Stimulated activated CD4-positive, alpha-beta T cell treated with anti-CD3 and anti-CD28 coated beads, Interleukin-4, amount 100 ng/mL, for 1 hour (primary cell): ENCODE results near the gene ZC3H7A.

Source experiments
- DNase-seq: peaks from one replicate; pipeline ENCODE4 v3.0.0-alpha.2; 2020

Gene ZC3H7A

DNA sequence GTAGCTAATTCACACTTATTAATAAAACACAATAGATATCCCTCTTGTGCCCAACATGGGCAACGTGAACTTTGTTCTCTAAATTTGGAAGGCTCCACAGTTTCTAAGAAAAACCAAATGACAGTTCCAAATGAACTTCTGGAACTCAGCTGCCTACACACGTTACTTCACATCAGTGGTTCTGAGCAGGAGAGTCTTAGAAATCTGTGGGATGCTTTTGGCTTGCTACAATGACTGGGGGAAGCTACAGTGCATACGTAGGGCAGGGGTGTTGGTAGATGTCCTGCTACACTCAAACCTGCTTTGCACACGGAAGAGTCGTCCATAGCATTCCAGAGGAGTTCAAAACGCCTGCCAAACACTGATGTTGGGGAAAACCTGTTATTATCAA, 62.4 kb downstream of the ZC3H7A start:
- no peak for DNase-seq

DNA sequence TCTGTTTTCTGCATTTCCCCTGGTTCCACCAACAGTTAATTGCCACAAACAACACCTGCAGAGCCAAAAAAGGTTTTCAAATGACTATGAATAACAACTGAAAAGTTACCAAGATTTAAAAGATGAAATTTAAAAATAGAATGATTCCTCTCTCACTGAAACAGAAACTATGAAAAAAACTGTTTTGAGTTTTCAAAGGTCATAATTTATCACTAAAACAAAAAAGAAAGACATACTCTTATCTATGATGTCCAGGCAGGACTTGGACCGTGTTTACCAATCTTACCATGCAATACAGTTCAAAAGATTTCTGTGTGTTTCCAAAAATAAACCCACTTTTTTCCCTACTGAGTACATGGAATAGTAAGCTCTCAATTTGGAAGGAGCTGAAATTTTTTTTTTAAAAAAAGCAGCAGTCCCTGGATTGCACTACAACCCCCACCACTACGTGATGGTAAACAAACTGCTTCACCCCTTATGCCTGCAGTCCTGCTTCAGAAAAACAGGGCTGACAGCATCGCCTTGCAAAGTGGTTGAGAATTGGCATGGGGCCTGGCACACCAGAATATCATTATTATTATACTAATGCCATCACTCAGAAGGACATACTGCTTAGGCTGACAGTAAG, 62.9 kb downstream of the ZC3H7A start:
- DNase-seq, result no peak

DNA sequence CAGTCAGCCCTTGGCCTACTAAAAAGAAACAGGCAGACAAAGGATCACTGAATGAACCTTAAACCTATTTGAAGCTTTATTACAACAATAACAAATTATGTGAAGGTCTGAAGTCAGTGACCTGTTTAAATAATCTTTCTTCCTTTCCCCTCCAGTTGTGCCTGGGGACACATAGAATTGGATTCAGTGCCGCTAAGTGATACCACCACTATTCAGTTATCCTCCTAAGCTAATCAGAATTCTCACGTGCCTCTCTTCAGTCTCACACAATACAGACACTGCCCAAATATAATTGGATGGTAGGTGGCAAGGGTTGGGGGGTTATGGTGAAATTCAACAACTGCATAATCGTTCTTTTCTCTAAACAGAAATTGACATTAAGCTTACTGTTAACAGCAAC, 65.8 kb downstream of the ZC3H7A start:
- no peak for DNase-seq

DNA sequence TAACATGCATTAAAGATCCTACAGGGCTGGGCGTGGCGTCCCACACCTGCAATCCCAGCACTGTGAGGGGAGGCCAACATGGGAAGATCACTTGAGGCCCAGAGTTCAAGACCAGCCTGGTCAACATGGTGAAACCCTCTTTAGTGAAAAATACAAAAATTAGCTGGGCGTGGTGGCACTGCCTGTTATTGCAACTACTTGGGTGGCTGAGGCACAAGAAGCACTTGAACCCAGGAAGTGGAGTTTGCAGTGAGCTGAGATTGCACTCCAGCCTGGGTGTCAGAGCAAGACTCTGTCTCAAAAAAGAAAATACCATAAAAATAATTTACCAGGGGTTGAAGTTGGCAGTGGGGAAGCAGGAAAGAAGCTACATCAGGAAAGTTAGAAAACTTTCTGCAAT, 67.3 kb downstream of the ZC3H7A start:
- no peak for DNase-seq

DNA sequence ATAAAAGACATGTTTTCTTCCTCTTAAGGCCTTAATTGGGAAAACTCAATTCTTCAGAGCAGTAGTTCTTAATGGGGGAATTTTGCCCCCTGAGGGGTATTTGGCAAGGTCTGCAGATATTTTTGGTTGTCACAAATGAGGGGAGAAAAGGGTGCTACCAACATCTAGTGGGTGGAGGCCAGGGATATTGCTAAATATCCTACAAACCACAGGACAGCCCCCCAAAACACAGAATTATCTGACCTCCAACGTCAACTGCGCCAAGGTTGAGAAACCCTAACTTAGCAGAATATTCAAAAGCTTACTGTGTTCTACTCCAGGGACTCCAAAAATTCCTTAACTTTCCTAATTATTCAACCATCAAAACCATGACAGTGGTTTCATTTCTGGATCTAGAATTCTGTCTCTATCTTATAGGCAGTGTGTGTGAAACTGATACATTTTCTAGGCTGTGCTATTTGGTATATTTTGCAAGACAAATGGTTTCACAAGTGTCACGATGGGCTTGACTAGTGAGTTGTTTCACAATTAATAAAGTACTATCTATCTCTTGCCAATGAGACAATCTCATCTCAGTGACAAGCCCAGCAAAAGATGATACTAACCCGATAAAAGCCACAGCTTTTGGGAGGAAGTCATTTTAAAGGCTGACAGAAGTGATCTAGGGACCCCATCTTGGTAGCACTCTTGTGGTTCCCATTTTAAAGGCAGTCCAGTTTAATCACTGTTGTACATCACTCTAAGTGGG, 69.1 kb downstream of the ZC3H7A start:
- no peak for DNase-seq

DNA sequence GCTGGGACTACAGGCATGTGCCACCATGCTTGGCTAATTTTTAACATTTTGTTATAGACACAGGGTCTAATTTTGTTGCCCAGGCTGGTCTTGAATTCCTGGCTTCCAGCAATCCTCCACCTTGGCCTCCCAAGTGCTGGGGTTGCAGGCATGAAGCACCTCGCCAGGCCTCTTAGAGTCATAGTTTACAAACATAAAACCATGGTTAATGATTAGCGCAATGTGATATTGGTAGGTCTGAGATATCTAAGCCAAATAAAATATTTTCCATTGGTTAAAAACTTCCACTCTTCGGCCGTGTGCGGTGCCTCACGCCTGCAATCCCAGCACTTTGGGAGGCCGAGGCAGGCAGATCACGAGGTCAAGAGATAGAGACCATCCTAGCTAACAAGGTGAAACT, 71.0 kb downstream of the ZC3H7A start:
- DNase-seq, result no peak

DNA sequence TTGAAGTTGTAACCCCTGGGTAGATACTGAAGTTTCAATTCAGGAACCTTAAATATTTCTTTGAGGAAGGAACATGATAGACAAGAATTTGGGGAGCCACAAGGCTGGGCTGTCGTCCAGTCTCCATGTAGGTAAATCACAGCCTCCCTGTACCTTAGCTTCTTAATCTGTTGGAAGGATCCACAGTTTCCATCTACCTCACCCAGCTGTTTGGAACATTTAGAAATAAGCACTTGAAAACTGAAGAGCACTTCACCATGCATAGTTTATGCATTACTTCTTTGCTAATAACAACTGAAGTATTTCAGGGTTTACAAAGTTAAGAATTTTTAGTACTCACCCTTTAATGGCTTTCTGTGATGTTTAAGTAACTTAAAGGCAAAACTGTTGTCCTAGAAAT, 71.6 kb downstream of the ZC3H7A start:
- DNase-seq, result no peak

DNA sequence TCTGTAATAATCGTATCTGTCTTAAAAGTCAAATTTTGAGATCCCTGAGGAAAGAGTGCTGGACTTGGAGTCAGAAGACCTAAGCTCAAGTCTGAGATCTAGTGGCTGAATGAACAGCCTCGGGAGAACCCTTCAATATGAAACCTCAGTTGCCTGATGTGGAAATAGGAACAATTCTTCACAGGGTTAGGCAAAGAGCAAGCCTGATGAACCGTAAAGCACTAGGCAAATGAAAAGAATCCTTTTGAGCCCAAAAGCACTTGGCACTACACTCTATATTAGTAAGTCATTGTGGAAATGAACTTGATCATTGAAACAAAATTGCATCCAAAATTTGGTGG, 74.6 kb downstream of the ZC3H7A start:
- DNase-seq, result no peak

DNA sequence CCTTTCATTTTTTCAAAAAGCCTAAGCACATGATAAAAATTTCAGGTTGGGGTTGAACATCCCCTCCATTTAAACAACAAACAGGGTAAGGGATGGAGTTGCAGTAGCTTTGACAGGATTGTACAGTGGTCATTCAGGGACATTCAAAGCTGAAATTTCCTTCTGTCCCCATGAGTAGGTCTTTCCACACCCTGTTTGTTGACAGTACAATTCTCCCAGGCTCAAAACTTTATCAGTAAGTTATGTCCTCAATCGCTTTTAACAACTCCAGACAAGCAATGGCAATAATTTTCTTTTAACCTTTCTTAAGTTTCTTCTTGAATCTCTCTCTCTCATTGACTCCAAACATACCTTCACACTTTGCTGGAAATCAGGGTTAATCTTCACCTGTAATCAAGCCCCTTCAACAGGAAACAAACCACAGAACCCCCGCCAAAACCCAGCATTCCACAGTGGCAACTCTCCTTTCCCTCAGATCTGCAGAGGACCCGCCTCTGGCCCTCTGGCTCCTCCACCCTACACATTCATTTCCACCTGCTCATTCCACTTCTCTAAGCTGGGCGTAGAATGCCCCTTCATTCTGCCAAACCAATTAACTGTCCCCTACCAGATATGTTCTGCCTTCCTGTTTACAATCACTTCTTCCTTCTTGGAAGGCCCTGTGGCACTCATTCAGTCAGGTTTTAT, 75.1 kb downstream of the ZC3H7A start:
- DNase-seq, result no peak

DNA sequence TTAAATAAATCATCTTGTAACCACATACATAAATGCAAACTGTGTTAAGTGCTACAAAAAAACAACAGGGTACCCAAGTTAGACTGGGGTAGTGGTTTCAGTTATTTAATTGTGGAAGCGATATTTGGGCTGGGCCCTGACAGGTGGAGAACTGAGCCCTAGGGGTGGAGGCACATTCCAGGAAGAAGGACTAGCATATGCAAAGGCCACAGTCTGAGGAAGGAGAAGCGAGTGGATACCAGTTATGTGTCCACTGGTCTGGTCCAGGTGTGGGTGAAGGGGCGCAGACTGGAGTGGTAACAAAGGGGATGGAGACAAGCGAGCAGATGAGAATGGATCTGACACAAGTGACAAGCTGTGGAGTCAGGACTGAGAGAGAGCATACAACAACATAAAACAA, 77.3 kb downstream of the ZC3H7A start:
- DNase-seq, result no peak

DNA sequence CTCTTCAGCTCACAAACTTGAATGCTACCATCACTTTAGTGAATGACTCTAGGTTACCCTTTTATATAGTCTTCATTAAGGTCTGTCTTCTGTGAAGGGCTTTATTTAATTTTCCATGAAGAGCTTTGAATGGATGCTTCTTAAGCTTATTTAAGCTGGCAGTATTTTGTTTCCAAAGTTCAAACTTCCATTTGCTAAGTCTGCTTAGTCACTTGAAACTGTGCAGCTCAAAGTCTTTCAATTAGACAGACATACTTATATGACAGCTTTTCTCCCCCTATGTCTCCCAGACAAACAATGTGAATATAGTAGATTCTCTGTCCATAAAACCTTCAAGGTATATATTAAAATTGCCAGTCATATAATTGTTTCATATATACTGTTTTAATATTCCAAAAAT, 77.9 kb downstream of the ZC3H7A start:
- no peak for DNase-seq

DNA sequence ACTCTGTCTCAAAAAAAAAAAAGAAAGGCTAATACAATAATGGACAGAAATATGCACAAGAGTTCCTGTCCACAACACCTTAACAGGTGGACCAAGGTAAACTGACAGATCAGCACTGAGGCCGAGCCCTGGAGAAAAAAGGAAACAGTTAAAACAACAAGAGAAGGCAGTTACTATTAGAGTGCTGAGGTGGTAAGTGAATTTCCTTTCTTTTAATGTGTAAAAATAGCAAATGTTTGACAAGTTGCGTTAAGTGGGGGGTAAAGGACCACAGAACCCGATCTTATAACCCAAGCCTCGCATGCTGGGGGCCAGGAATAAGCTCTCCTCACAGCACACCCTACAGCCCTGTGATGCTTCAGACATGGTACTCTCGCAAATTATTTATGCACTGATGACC, 79.2 kb downstream of the ZC3H7A start:
- DNase-seq, result no peak

DNA sequence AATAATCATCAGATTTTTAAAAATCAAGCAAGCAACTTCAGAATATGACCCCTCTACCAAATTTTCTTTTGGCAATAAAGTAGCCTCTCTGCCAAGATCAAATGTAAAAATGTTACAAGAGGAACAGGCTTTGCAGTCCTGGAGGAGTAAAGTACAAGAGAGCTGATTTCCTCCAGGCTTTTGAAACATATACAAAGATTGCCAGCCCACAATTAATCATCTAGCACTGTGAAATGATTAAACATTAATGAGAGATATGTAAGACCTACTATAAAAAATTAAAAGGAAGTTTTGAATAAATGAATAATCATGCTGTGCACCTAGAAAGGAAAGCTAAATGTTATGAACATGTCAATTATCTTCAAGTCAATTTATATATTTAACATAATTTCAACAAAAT, 80.7 kb downstream of the ZC3H7A start:
- DNase-seq, result no peak

DNA sequence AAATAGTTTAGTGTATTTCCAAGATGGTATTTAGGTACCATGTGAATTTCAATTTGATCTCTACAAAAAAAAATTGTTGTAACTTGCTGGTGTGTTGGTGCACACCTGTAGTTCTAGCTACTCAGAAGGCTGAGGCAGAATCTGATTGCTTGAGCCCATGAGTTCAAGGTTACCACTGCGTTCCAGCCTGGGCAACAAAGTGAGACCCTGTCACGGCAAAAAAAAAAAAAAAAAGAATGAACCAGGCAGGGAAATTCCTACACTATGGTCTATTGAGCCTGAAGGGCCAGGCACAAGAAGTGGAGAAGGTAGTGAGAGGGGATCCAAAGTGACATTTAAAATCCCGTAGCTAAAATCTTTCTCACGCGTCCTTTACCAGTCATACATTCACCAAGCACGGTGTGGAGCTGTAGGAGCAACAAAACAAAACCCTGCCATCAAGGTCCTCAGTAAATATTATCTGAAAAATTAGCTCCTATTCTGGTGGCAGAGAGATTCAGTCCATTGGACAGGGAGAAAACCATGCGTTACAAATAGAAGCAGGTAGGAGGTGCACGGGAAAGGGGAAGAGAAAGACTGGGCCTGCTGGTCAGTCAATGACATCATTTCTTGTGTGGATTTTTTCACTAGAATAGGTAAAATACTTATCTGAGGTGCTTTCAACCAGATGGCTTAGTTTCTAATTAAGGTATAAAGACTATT, 81.7 kb downstream of the ZC3H7A start:
- no peak for DNase-seq

DNA sequence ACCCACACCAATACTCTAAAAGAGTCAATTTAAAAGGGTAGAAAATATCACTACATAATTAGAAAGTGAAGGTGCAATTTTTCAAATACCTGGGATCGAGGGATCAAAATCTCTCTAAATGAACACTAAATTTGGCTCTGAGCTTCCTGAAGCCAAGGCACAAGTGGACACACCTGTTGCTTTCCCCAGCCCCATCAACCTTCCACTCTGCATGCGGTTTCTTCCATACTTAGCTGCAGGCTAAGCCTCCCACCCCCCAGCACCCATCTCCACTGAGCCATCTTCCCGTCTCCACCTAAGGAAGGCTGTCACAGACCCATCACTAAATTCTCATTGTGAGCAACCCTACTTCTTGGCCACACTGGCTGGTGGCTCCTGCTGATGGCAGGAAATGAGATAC, 84.9 kb downstream of the ZC3H7A start:
- DNase-seq, result no peak

DNA sequence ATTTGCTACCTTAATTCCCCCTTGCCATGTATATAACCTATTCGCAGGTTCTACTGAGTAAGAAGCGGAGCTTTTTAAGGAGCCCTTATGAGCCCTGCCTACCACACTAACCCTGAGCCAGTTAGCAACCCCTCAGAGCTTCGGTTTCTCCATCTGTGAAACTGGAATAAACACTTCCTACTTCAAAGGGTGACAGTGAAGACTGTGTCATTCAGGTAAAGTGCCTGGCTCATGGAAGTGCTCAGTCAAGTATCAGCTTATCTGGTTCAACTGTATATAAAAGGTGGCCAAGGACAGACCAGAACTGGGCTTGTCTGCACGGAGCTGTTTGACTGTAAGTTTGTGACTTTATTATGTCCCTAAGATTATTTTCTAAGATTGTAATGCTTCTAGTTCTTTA, 85.4 kb downstream of the ZC3H7A start:
- no peak for DNase-seq

DNA sequence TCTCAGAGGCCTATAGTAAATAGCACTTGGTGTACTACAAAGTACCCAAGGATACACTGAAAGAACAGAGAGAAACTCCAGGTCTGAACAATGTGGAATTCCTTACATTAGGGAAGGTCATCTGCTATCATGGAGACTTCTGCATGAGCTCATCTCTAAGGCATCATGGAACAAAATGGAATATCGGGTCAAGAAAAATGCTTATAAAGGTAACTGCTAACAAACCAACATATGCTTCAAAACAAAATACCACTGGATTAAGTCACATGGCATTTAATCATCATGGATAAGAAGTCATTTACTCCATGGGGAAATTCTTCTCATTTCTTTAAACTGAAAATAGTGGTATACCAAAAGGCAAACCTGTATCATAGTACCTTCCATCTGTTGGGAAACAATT, 88.6 kb downstream of the ZC3H7A start:
- DNase-seq, result no peak

DNA sequence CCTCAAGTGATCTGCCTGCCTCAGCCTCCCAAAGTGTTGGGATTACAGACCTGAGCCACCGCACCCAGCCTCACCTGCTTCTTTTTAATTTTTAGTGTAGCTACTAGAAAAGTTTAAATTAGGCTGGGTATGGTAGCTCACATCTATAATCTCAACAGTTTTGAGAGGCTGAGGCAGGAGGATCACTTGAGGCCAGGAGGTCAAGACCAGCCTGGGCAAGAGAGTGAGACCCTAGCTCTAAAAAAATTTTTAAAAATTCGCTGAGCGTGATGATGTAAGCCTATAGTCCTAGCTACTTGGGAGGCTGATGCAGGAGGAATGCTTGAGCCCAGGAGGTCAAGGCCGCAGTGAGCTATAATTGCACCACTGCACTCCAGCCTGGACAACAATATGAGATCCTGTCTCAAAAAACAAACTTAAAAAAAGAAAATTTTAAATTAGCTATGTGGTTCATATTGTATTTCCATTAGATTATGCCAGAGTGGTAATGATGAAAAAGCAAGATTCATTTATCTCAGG, 89.3 kb downstream of the ZC3H7A start:
- no peak for DNase-seq

DNA sequence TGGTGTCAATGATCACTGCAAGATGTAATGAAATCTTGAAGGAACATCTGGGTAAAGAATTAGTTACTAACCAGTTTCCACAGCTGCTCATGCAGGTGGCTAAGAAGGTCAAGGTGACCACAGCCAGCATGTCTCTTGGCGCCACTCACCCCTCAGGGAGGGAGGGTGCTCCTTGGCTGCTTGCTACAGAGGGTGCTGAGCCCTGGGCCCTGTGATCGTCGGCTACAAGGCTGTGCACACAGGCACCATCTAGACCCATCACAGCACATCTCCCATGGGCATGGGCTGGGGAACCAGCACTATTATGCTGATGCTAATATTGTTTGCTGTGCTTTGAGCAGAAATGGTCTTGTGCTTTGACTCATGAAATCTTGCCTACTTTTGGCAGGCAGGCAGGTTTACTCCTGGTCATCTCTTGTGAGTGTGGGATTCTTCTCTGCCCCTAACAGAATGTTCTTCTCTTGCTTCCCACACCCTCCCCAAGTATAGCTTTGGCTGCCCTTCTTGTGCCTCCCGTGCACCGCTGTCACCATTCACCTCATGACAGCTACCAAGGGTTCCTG, 90.8 kb downstream of the ZC3H7A start:
- no peak for DNase-seq

DNA sequence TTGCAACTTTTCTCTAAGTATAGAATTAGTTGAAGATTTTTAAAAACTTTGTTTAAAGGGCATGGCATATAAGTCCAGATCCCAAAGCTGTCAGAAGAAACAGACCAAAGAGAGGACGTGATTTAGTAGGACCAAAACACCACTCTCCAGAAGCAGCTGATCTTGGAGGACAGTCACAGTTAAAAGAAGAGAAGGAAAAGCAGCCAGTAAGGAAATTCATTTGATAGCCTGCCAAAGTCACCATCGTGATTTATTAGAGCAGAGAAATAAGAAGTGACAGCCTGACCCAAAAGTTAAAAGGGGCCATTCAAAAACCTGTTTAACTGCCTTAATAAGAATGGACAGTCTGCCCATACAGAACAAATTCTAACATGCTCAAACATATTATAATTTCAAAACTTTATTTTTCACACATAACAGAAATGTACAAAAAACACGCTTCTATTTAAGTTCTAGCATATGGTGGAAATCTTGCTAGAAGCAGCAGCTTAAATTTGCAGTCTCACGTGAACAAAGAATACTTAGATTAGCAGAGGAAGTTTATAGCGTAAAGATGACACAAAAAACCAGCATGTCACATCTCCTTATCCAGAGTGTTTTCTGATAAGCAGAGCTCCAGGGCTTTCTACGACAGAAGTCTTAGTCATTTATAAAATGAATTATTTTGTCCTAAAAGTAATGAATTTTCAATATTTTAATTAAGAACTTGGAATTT, 91.6 kb downstream of the ZC3H7A start:
- DNase-seq, result no peak
